Activated CD4-positive, CD25-positive, alpha-beta regulatory T cell treated with anti-CD3 and anti-CD28 coated beads, Interleukin-2, amount 50 U/mL, for 24 hours (primary cell): ENCODE results near the gene CNOT4.
"Not testable (repeated sequence)": the region's sequence is repeated elsewhere in the genome, so short reads cannot be mapped to it uniquely, and the experiment has no call there.

Experiments used
- ATAC-seq, 2 donors: fragments of 150-1000 bp; cut with Tn5 transposase; one replicate each; pipeline ENCODE4 v1.10.0; 2021; ENCODE audit warnings: mild to moderate bottlenecking in 1 of 2, moderate library complexity in 1 of 2

Gene CNOT4

GRCh38 chr7:135359615-135360014 is 150.3 kb downstream of the CNOT4 start:
- ATAC-seq, result no peak

- ATAC-seq, result no peak
These were observed 154.4 kb downstream of the CNOT4 start for GRCh38 chr7:135355377-135356048.

- no peak for ATAC-seq
These were observed 156.1 kb downstream of the CNOT4 start for GRCh38 chr7:135353832-135354231.

GRCh38 chr7:135352285-135352684 is 157.6 kb downstream of the CNOT4 start:
- ATAC-seq, result no peak

- not testable (repeated sequence) for ATAC-seq
These were observed 158.8 kb downstream of the CNOT4 start for GRCh38 chr7:135351070-135351469.

DNA sequence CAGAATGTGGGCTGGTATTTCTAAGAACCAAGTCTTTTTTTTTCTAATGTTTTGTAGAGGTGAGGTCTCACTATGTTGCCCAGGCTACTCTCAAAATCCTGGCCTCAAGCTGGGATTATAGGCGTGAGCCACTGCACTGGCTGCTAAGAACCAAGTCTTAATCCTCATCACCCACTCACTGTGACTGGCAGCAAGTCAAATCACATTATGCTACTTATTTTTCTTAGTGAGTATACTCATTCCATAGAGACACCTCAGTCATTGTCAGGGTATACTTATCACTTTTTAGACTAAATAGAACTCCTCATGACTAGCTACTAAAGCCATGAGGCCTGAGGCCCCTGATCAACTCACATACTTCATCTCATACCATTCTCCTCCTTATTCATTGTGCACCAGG is 160.2 kb downstream of the CNOT4 start:
- no peak for ATAC-seq

GRCh38 chr7:135348493-135348892 is 161.4 kb downstream of the CNOT4 start:
- no peak for ATAC-seq

- ATAC-seq, result no peak
These were observed 166.5 kb downstream of the CNOT4 start for GRCh38 chr7:135343361-135343760.

GRCh38 chr7:135342887-135343286 is 167.0 kb downstream of the CNOT4 start:
- no peak for ATAC-seq

GRCh38 chr7:135341049-135341448 is 168.9 kb downstream of the CNOT4 start:
- ATAC-seq, result no peak

- no peak for ATAC-seq
These were observed 171.8 kb downstream of the CNOT4 start for GRCh38 chr7:135337977-135338550.

GRCh38 chr7:135337506-135337905 is 172.4 kb downstream of the CNOT4 start:
- ATAC-seq, result no peak

DNA sequence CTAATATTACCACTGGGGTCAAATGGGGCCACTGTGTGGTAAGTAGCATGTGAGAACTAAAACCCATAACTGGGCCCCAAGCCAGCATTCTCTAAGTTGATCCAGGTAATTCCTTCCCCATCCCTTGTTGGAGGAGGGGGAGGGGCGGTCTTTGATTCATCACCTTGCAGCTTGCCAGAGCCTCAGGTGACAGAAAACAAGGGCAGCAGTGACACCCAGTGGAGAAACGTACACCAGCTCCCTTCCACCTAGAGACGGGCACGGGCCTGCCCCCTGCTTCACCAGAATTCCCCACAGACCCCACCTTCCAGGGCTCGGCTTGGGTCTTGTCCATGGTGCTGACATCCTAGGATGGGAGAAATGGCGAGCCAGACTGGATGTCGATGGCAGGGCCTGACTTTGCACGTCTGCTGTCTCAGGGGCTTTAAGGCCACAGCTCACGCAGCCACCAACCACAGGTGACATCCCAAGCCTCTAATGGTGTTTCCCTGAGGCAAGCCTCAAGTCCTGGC is 174.2 kb downstream of the CNOT4 start:
- ATAC-seq, result peak in 1 of 2 donors; percentile 30

GRCh38 chr7:135334830-135335543 is 174.9 kb downstream of the CNOT4 start:
- no peak for ATAC-seq

DNA sequence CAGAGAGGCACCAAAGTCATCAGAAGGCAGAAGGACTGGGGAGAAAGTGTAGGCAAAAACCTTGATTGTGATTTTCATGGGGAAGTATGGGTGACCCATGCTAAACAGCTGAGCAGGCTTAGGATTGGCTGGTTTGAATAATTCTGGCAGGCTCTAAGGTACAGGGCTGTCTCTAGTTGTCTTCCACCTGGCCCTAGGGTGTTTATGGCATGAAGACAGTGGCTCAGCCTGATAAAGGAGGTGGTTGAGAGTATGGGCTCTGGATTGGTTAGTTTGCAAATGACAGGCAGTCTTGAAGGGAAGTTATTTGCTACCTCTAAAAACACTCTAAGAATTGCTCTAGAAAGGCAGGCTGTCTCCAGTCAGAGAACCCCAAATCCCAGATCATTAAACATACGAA is 176.0 kb downstream of the CNOT4 start:
- ATAC-seq, result no peak

GRCh38 chr7:135333200-135333599 is 176.7 kb downstream of the CNOT4 start:
- ATAC-seq, result peak in 1 of 2 donors; percentile 32

- ATAC-seq, result no peak
These were observed 179.8 kb downstream of the CNOT4 start for GRCh38 chr7:135330088-135330487.

DNA sequence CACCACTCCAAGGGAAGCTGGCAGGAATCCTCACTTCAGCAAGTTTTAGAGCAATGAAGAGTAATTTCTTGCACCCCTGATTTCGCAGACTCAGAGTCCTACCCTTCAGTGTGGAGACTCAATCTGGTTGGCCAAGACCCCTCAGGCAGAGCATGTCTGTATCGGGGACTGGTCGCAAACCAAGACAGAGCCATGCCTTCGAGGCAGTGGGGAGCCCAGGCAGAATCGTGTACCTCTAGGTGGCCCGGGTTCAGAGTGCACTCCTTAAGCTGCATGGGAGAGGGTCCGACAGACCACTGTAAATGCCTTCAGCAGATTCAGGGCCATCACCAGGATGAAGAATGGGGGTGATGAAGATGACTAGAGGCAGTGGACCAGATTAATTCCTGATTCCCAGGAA is 181.4 kb downstream of the CNOT4 start:
- no peak for ATAC-seq

- ATAC-seq, result no peak
These were observed 181.8 kb downstream of the CNOT4 start for GRCh38 chr7:135328053-135328452.

DNA sequence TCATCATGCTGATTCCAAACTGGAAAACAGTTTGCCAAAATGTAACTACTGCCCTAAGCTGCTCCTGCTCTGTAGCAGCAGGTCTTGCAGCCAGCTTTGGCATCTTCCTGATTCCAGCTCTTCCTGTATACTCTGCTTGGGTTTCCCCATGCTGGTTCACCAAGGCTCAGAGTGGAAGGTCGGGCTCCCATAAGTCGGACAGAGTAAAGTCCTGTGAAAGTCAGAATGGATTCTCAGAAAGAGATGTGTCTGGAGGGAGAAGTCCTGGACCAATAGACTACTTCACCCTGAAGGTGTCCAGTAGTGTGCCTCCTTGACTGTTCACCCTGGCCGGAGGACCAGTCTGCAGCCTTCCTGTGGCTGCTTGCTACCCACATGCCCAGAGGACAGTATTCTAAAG is 182.4 kb downstream of the CNOT4 start:
- no peak for ATAC-seq

DNA sequence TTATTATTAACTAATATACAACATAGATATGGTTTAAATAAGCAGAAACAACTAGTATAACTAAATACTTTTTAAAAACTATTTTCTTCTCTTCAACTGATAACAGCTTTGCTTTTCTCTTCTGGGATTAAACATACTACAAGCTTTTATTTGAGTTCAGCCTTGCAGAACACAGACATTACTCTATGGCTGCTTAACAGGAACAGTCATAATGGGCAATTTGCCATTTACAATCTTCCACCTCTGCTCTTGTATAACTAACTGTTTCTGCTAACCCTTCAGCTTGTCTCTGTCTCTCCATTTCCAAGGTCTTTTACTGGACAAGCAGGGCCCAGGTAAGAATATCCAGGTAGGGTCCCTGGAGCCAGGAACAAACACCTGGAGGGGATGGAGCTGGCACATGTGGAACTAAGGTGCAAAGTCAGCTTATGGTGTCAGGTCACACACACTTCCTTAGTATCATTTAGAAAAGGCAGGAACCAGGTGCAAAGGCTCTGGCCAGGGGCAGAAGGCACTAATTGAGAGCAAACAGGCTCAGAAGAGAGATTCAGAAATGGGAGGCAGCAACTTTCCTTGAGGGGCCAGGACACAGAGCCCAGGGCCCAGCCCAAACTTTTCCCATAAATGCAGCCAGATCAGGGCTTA is 183.1 kb downstream of the CNOT4 start:
- ATAC-seq, result no peak

- no peak for ATAC-seq
These were observed 187.1 kb downstream of the CNOT4 start for GRCh38 chr7:135322571-135323340.

DNA sequence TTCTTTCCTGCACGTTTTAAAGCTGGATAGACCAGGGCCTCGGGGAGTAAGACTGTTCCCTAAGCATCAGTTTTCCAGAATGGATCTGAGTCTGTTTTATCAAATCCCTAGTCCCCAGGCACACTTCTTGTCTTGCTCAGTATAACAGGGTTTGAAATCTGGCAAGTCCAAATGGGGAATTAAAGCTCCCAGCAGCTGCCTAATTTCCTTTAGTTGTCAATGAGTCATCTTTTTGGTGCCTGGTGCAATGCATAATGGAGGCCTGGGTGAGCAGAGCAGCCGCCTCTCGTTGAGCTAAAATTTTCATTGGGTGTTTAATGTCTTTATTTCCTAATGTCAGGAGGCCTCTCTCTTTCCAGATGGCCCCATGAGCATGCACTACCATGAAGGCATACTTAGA is 188.3 kb downstream of the CNOT4 start:
- ATAC-seq, result no peak
